Gastroesophageal sphincter (tissue), 3 donors: ENCODE data around the gene ULK1.

Source experiments
- POLR2A ChIP-seq, 2 donors: fragments of 450-650 bp; IDR thresholded peaks; one replicate each; pipeline ENCODE4 v1.6.1; 2017; ENCODE audit warnings: antibody characterized with exemption in 2 of 2, mild to moderate bottlenecking in 2 of 2, moderate library complexity in 1 of 2
- TF ChIP-seq, protein P1 (sequence below), 4 experiments: fragments of 200-600 bp in 2 of 4; fragments of 450-650 bp in 2 of 4; sonication (generic) in 1 of 4; IDR thresholded peaks; one replicate each; pipeline ENCODE4 v1.5.1; 2017 to 2019; ENCODE audit warnings: antibody characterized with exemption in 4 of 4, mild to moderate bottlenecking in 2 of 4, moderate library complexity in 2 of 4

DNA sequence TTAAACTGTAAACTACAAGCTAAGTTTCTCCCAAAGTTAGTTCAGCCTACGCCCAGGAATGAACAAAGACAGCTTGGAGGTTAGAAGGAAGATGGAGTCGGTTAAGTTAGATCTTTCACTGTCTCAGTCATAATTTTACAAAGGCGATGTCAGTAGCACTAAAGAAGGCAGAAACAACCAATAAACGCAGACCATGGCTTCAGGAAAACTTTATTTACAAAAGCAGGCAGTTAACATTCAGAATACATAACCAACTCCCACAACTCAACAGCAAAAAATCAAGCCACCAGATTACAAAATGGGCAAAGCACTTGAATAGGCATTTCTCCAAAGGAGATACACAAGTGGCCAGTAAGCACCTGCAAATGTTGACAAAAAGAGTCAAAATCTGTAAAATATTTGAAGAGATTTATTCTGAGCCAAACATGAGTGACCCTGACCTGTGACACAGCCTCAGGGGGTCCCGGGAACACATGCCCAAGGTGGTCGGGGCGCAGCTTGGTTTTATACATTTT, 8.8 kb upstream of the ULK1 start:
- TF ChIP-seq, protein P1, sequence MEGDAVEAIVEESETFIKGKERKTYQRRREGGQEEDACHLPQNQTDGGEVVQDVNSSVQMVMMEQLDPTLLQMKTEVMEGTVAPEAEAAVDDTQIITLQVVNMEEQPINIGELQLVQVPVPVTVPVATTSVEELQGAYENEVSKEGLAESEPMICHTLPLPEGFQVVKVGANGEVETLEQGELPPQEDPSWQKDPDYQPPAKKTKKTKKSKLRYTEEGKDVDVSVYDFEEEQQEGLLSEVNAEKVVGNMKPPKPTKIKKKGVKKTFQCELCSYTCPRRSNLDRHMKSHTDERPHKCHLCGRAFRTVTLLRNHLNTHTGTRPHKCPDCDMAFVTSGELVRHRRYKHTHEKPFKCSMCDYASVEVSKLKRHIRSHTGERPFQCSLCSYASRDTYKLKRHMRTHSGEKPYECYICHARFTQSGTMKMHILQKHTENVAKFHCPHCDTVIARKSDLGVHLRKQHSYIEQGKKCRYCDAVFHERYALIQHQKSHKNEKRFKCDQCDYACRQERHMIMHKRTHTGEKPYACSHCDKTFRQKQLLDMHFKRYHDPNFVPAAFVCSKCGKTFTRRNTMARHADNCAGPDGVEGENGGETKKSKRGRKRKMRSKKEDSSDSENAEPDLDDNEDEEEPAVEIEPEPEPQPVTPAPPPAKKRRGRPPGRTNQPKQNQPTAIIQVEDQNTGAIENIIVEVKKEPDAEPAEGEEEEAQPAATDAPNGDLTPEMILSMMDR (IDR thresholded peaks at IDR 0.05) = no peak
- TF ChIP-seq POLR2A (IDR thresholded peaks at IDR 0.05) = no peak
